Epithelial cell of esophagus (primary cell): ENCODE data around the gene AP1S2.
A peak's percentile ranks its signal among the peaks of the same experiment; 100 is the strongest.

Experiments
- DNase-seq: peaks from one replicate; pipeline ENCODE4 v3.0.0; 2010; ENCODE audit warnings: low read depth
- H3K4me3 ChIP-seq: 2 replicates; pipeline ENCODE4 v1.5.1; 2011; ENCODE audit warnings: mild to moderate bottlenecking, low read length, control low read depth
- TF ChIP-seq, protein P1 (sequence below): IDR thresholded peaks from 2 replicates; pipeline ENCODE4 v1.5.1; 2011; ENCODE audit warnings: low read depth, mild to moderate bottlenecking, low read length, control low read depth, inconsistent platforms; ENCODE audit not compliant: insufficient read depth; ENCODE audit errors: missing control alignments

AP1S2 gene

DNA sequence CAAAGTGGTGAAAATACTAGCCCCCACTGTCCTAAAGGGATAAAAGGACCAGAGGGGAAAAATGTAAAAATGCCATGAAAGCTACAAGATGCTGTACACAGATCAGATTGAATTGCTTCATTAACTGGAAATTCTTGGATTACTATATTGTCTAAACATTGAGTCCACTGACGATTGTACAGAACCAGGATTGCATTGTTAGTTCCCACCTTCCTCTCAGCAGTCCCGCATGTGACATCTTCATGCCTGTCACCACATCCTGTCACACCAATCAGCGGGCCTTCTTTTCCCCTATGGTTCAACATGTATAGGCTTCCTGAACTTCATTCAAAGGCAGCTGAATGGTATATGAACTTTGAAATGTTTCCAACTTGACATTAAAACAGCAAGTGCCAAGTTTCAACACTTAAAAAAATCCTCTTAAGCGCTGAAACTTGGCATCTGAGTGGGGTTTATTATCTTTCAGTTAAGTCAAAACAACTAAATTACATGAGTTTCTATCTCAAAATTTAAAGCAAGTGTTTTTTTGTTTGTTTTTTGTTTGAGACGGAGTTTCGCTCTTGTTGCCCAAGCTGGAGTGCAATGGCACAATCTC is 39.7 kb downstream of the AP1S2 start:
- no peak for DNase-seq
- TF ChIP-seq, protein P1, sequence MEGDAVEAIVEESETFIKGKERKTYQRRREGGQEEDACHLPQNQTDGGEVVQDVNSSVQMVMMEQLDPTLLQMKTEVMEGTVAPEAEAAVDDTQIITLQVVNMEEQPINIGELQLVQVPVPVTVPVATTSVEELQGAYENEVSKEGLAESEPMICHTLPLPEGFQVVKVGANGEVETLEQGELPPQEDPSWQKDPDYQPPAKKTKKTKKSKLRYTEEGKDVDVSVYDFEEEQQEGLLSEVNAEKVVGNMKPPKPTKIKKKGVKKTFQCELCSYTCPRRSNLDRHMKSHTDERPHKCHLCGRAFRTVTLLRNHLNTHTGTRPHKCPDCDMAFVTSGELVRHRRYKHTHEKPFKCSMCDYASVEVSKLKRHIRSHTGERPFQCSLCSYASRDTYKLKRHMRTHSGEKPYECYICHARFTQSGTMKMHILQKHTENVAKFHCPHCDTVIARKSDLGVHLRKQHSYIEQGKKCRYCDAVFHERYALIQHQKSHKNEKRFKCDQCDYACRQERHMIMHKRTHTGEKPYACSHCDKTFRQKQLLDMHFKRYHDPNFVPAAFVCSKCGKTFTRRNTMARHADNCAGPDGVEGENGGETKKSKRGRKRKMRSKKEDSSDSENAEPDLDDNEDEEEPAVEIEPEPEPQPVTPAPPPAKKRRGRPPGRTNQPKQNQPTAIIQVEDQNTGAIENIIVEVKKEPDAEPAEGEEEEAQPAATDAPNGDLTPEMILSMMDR, result no peak
- H3K4me3 ChIP-seq, result no peak overlapping the region

DNA sequence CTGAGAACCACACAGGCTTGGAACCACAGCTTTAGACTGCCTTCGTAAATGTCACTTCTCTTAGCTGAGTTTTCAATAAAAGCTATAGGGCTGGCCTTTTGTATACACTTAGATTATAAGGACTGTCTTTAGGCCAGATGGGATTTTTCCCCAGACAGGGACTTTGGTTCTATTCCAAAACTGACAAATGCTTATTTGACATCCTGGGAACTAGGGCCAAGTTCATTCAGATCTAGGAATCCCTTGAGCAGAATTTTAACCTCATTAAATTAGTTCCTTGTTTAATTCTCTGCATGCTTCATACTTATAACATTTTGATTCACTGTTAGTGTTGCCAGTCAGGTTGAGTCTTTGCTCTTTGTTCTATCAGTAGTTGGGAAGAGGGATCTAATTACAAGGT is 41.2 kb downstream of the AP1S2 start:
- no peak overlapping the region for H3K4me3 ChIP-seq
- DNase-seq, result no peak
- TF ChIP-seq, protein P1, result no peak

DNA sequence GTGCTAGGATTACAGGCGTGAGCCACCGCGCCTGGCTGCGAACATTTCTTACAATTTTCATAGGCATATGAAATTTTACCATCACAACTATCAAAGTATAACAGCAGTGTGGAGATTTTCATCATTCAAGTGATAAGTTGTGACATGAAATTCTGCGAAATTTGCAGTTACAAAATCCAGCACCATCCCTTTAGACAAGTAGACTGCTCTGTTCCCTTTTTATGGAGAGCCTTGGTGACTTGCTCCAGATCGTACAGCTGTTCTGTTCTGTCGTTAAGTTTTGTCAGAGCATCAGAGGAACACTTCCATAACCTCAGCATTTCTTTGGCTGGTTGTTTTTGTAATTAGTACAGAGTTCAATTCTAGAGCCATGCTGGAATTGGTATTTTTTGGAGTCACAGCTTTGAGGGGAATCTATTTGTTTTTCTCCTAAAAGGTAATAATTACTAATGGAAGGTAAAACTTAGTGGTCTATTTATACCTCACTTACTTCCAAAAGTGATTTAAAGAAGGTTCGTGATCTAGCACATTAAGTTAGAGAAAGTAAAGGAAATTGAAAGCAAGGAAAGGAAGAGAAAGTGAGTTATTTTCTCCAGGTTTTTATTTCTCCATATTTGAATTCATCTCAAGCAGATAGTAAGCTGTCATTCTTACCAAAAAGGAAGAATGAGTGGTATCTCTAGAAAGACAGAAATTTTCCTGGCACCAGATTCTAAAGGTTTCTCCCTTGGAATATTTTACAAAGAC is 42.2 kb downstream of the AP1S2 start:
- TF ChIP-seq, protein P1, result no peak
- H3K4me3 ChIP-seq, result no peak overlapping the region
- no peak for DNase-seq

DNA sequence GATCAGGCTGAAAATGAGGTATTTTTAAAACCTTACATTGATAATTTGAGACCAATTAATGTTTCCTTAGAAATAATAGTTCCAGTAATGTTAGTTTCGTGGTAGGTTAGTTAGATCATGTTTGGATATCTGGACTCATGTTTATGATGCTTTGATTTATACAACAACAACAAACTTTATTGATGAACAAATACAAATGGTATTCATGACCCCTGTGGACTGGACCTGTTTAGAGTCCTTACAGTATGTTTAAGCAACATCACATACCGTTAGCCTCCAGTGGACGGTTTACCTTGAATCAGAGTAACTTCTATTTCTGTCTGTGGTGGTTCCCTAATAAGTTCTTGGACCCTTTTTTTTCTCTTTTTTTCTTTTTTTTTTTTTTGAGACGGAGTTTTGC is 46.4 kb downstream of the AP1S2 start:
- no peak for DNase-seq
- H3K4me3 ChIP-seq, result no peak overlapping the region
- TF ChIP-seq, protein P1, result no peak

DNA sequence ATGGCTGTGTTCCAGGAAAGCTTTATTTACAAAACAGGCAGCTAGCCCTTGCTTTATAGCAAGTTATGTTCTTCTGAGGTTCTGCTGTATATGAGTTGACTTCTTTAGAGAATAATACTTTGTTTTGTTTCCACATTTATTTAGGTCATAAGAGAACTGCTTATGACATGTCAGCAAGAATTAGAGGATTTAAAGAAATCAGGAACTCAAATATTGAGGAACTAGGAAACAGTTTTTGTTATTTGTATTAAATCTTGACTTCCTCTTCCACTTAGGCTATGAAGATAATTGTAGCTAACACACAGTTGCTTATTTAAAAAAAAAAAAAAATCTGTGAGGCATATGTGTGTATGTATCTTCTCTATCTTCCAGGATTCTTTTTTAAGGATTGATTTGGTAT is 50.0 kb downstream of the AP1S2 start:
- H3K4me3 ChIP-seq, result no peak overlapping the region
- DNase-seq, result no peak
- TF ChIP-seq, protein P1, result no peak

DNA sequence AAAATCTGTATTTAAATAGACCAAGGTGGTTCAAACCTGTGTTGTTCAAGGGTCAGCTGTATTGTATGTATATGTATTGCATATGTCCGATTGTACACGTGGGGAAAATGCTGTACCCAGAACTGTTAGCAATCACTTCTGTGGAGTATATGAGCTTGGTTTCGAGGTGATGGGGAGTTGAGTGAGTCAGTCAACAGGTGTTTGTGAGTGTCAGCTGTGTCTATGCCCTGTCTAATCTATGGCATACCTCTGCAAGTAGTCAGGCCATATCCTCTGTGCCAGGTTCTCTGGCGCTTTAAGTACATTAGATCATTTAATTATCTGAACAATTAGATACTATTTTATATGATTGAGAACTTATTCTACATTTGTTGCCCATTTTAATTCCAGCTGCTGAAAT is 56.9 kb downstream of the AP1S2 start:
- TF ChIP-seq, protein P1, result no peak
- peak; percentile 48 for DNase-seq
- H3K4me3 ChIP-seq, result no peak overlapping the region
